ENCODE results near the gene LSAMP.

DNA sequence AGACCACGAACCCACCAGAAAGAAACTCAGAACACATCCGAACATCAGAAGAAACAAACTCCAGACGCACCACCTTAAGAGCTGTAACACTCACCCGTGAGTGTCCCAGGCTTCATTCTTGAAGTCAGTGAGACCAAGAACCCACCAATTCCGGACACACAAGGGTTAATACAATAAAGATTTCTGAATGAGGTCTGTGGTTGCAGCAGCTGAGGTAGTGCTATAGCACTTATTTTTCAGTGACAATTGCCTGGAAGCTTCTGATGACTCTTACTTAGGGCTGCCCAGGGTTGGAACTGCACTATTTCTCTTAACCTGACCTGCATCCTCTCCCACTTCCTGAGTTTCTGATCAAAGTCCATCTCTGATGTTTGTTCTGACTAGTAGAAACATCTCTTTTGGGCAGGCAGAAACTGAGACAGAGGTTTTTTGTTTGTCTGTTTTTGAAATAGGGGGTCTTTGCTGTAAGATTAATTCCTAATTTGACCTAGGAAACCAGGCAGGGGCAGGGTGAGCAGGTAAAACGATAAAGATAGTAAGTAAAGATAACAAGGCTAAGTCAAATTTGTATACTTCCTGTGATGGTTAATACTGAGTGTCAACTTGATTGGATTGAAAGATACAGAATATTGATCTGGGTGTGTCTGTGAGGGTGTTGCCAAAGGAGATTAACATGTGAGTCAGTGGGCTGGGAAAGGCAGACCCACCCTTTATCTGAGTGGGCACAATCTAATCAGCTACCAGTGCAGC, 652.9 kb downstream of the LSAMP start:
- TF ChIP-seq POLR2A (IDR thresholded peaks at IDR 0.05; ENCODE audit: low read depth, low read length) (no peak), POLR2AphosphoS5 (IDR thresholded peaks at IDR 0.05; ENCODE audit: low read depth, low read length) (no peak), SPI1 (IDR thresholded peaks at IDR 0.05; ENCODE audit: low read depth, low read length) (no peak)

All from GM12891 (cell line).